Activated CD4-positive, alpha-beta T cell treated with anti-CD3 and anti-CD28 coated beads, Interleukin-2, amount 10 ng/mL, durations not matched to agents 7 days and 5 days (primary cell): Measurements from ENCODE around the gene RPL29. TPM values are rescaled to one million over a fixed set of nuclear protein-coding genes. Genes with fewer than 3 reads are reported as not detected.

ENCODE experiments used
- CTCF ChIA-PET: fragments of 350-600 bp; sonication (Branson Sonifier 250); formaldehyde crosslinking; loops from one replicate; lab custom pipeline; 2021; ENCODE audit warnings: antibody characterized with exemption; lab: Charles Lee
- POLR2A ChIA-PET: fragments of 350-600 bp; sonication (Branson Sonifier 250); formaldehyde crosslinking; loops from one replicate; lab custom pipeline; 2021; ENCODE audit warnings: antibody characterized with exemption; lab: Charles Lee
- DNase-seq: peaks from one replicate; pipeline ENCODE4 v3.0.0-alpha.2; 2020
- H3K27ac Mint-ChIP-seq: one replicate; pipeline ENCODE4 v1.8.0; 2021; ENCODE audit warnings: mild to moderate bottlenecking, moderate library complexity, mixed read lengths
- H3K27me3 Mint-ChIP-seq: one replicate; pipeline ENCODE4 v1.8.0; 2021; ENCODE audit warnings: mixed read lengths
- H3K36me3 Mint-ChIP-seq: one replicate; pipeline ENCODE4 v1.8.0; 2021; ENCODE audit warnings: low read depth, mixed read lengths
- H3K4me1 Mint-ChIP-seq: one replicate; pipeline ENCODE4 v1.8.0; 2021; ENCODE audit warnings: mixed read lengths
- H3K4me3 Mint-ChIP-seq: one replicate; pipeline ENCODE4 v1.8.0; 2021; ENCODE audit warnings: mild to moderate bottlenecking, moderate library complexity, mixed read lengths
- H3K9me3 Mint-ChIP-seq: one replicate; pipeline ENCODE4 v1.8.0; 2021; ENCODE audit warnings: mixed read lengths
- total RNA-seq, 2 experiments: library from RNA; stranded (reverse); gene quantifications; one replicate each; pipeline ENCODE4 v1.2.3, GENCODE V29; 2021

Gene RPL29
- total RNA-seq, 2 experiments from 2014 or later: 1,423 to 1,425 TPM

DNA sequence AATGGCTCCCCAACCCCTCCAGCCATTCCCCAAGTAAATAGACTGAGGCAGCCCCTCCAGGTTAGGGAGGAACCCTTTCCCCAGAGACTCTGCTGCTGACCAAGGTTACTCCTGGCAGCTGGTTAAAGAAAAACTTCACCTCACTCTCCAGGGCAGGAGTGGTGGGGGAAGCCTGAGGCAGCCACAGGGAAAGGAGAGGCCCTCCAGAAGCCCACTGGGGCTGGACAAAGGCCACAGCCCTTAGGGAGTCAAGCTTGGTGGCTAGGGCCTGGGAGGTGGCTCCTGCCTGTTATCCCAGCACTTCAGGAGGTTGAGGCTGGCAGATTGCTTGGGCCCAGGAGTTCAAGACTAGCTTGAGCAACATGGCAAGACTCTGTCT, 11.4 kb downstream of the RPL29 start:
- Mint-ChIP-seq H3K9me3 (no peaks in the 10 kb centered on the region), H3K27ac (peak overlapping the region; percentile 88), H3K4me1 (peaks cover 29% of the 10 kb centered on the region), H3K36me3 (peaks cover 8% of the 10 kb centered on the region), H3K27me3 (no peaks in the 10 kb centered on the region), H3K4me3 (peak overlapping the region; percentile 91)
- CTCF ChIA-PET: interaction anchor here (0.7 to 3.8 kb wide), 7 partner anchors 11 to 436 kb away, joined by 3 to 61 read pairs (median 5); partner anchors contain the start of genes ABHD14A, ABHD14B, DUSP7 and PARP3
- no peak for DNase-seq
- POLR2A ChIA-PET: interaction anchor here (0.7 to 2.0 kb wide), 3 partner anchors 9 to 224 kb away, joined by 3 to 10 read pairs (median 7); partner anchors contain the start of gene RPL29

DNA sequence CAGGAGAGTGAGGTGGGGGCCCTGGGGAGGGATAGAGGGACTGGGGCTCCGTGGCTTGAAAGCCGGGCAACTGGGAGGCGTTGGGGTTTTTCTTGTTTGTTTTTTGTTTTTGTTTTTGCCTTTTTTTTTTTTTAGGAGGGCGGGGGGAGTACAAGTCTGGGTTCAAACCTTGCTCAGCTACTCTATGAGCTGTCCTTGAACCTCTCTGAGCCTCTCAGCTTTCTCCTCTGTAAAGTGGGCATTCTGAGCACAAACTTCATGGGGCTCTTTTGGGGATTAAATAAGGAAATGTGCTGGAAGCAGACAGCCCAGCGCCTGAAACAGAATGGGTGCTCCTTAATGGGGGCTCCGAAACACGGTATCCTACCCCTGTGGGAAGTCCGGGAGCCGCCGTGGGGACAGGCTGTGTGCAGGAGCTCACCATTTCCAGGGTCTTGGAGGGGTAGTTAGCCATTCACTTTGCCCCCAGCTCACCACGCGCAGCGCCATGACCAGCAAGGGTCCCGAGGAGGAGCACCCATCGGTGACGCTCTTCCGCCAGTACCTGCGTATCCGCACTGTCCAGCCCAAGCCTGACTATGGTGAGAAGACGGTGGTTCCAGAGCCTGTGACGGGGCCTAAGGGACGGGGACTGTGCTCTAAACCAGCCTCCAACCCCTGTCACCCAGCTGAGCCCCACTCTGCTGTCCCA, 12.0 kb downstream of the RPL29 start:
- Mint-ChIP-seq H3K27ac (peak overlapping the region; percentile 88), H3K4me1 (peaks cover 29% of the 10 kb centered on the region), H3K27me3 (no peaks in the 10 kb centered on the region), H3K4me3 (peak overlapping the region; percentile 91), H3K36me3 (peaks cover 8% of the 10 kb centered on the region), H3K9me3 (no peaks in the 10 kb centered on the region)
- ChIA-PET POLR2A (interaction anchor here (0.7 to 2.0 kb wide), 4 partner anchors 10 to 225 kb away, joined by 3 to 10 read pairs (median 6); partner anchors contain the start of genes ABHD14B and RPL29), CTCF (interaction anchor here (0.7 to 3.8 kb wide), 12 partner anchors 8 to 1238 kb away, joined by 3 to 61 read pairs (median 5); partner anchors contain the start of genes ABHD14A, ABHD14B, DUSP7 and RPL29)
- DNase-seq: no peak

DNA sequence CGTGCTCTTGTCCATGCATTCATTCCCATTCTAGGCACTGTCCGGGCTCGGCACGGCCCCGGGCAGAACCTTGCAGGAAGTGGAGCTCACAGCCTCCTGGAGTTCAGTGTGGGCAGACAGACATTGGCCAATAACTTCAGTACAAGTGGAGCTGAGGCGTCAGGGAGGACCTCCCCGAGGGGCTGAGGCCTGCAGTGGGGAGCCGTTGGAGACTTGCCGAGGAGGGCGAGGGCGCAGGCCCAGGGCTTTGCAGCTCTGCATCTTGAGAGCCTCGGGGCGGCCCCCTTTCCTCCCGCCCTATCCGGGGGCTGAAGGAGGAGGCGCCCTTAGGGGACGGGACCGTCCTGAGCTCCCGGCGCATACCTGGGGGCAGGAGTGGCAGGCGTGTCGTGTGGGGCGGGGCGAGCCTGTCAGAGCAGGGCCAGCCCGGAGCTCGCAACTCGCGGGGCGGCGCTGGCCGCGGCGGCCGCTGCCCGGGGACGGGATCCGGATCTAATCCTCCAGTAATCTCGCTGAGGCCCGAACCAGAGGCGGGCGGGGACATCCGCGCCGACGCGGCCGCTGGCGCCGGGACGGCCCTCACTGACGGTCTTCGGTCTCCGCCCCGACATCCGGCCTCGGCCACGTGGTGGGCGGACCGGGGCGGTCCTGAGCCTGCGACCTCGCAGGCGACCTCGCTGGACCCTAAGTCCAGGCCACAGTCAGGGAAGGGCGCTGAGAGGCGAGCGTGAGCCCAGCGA, 12.7 kb downstream of the RPL29 start, which contains the start of gene ACY1:
ACY1 (plus strand) TSS at position 698 of the 740 bp plus-strand sequence. CDS start 530 bp downstream, outside the sequence.
- ChIA-PET CTCF (interaction anchor here (0.5 to 3.8 kb wide), 20 partner anchors 8 to 1237 kb away, joined by 3 to 61 read pairs (median 4); partner anchors contain the start of genes ABHD14A, ABHD14B, DUSP7 and RPL29), POLR2A (interaction anchor here (1.2 to 2.0 kb wide), 3 partner anchors 9 to 13 kb away, joined by 5 to 10 read pairs (median 7); partner anchors contain the start of genes ABHD14B and RPL29)
- Mint-ChIP-seq H3K27ac (peak within 1 kb of the TSS; percentile 88), H3K4me1 (peaks cover 29% of the 10 kb centered on the region), H3K4me3 (peak within 1 kb of the TSS; percentile 91), H3K27me3 (no peaks in the 10 kb centered on the region), H3K9me3 (no peaks in the 10 kb centered on the region), H3K36me3 (peaks cover 8% of the 10 kb centered on the region)
- peak; percentile 74 for DNase-seq

DNA sequence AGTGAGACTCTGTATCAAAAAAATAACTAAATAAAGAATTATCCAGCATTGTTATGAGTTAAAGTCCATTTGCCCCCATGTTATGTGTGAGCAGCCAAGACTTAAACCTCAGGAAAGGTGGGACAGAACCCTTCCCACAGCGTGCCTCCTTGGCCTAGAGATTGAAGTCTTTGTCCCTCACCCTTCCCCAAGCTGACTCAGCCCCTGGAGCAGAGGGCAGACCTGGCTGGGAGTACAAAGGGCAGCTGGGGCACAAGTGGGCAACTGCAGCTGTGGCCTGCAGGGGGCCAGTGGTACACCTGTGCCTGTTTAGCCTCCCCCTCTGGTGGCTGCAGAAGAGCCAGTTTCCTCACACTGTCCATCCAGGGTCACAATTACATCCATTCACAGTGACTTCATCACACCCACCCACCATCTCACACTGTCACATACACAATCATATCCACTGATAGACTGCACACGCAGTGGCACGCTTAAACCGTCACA, 13.3 kb downstream of the RPL29 start:
- Mint-ChIP-seq H3K4me3 (peak overlapping the region; percentile 91), H3K36me3 (peaks cover 8% of the 10 kb centered on the region), H3K9me3 (no peaks in the 10 kb centered on the region), H3K27me3 (no peaks in the 10 kb centered on the region), H3K27ac (peak overlapping the region; percentile 88), H3K4me1 (peaks cover 30% of the 10 kb centered on the region)
- CTCF ChIA-PET: interaction anchor here (0.5 to 3.8 kb wide), 18 partner anchors 9 to 430 kb away, joined by 3 to 61 read pairs (median 4); partner anchors contain the start of genes ABHD14A, ABHD14B, DUSP7 and RPL29
- peak; percentile 38 for DNase-seq
- POLR2A ChIA-PET: interaction anchor here (1.2 to 2.0 kb wide), 2 partner anchors 8 to 13 kb away, joined by 5 to 7 read pairs; partner anchors contain the start of genes ABHD14B and RPL29

DNA sequence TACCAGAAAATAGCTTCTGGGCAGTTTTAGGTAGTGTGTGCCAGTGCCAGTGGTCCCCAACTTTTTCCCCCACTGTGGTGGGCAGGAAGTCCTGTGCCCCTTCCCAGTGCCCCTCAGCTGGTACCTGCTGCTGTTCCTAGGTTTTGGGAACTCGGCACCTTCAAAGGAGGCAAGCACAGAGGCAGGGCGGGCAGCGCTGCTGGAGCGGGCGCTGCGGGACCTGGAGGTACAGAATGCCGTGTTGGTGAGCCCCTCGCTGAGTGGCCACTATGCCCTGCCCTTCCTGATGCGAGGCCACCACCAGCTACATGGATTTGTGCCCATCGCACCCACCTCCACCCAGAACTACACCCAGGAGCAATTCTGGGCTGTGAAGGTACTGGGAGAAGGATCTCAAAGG, 15.4 kb downstream of the RPL29 start:
- Mint-ChIP-seq H3K36me3 (peaks cover 8% of the 10 kb centered on the region), H3K27ac (no peak overlapping the region), H3K9me3 (no peaks in the 10 kb centered on the region), H3K4me3 (no peak overlapping the region), H3K4me1 (peaks cover 44% of the 10 kb centered on the region), H3K27me3 (no peaks in the 10 kb centered on the region)
- CTCF ChIA-PET: interaction anchor here (1.5 to 3.7 kb wide), 2 partner anchors 10 to 39 kb away, joined by 5 to 20 read pairs; partner anchors contain the start of gene RRP9
- no peak for DNase-seq
- POLR2A ChIA-PET: no interaction called here

DNA sequence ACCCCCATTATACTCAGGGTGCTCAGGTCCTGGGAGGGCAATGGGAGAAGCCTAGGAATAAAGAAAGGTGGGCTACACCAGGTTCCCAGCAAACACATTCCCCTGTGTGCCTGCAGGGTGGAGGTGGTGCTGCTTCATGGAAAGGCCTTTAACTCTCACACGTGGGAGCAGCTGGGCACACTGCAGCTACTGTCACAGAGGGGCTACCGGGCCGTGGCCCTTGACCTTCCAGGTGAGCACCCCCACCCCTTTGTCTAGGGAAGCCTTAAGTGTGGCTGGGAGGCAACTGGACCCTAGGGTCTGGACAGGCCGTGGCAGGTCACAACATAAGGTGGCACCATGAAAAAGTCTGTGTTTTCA, 17.6 kb downstream of the RPL29 start:
- no peaks in the 10 kb centered on the region for H3K9me3 Mint-ChIP-seq
- H3K27me3 Mint-ChIP-seq: no peaks in the 10 kb centered on the region
- no peak overlapping the region for H3K4me3 Mint-ChIP-seq
- CTCF ChIA-PET: interaction anchor here (0.9 kb wide), 1 partner anchor 40 kb away, joined by 3 read pairs; no protein-coding TSS in a partner anchor
- POLR2A ChIA-PET: no interaction called here
- H3K4me1 Mint-ChIP-seq: peaks cover 46% of the 10 kb centered on the region
- DNase-seq: no peak
- no peak overlapping the region for H3K27ac Mint-ChIP-seq
- H3K36me3 Mint-ChIP-seq: peaks cover 8% of the 10 kb centered on the region

DNA sequence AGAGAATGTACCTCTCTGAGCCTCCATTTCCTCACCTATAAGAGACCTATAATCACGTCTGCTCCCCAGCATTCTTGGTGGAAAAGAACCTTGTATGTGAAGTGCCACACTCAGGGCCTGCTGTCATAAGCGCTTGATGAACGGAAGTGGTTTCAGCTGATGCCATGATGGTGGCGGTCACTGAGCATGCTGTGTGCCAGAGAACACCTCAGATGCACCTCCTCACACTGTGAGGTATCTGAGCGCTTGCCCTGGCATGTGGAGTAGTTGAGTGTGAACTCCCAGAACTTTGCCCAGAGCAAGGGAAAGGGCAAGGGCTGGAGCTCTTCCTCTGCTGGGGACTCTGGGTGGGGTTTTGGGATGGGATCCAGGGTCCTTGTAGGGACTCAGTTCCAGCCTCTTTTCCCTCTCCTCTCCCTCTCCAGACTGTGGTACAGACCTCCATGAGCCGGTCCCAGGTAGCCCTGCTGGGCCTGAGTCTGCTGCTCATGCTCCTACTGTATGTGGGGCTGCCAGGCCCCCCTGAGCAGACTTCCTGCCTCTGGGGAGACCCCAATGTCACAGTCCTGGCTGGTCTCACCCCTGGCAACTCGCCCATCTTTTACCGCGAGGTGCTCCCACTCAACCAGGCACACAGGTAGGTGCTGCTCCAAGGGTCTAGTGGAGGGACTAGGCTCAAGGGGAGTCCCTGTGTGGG, 18.1 kb downstream of the RPL29 start:
- DNase-seq: peak; percentile 40

DNA sequence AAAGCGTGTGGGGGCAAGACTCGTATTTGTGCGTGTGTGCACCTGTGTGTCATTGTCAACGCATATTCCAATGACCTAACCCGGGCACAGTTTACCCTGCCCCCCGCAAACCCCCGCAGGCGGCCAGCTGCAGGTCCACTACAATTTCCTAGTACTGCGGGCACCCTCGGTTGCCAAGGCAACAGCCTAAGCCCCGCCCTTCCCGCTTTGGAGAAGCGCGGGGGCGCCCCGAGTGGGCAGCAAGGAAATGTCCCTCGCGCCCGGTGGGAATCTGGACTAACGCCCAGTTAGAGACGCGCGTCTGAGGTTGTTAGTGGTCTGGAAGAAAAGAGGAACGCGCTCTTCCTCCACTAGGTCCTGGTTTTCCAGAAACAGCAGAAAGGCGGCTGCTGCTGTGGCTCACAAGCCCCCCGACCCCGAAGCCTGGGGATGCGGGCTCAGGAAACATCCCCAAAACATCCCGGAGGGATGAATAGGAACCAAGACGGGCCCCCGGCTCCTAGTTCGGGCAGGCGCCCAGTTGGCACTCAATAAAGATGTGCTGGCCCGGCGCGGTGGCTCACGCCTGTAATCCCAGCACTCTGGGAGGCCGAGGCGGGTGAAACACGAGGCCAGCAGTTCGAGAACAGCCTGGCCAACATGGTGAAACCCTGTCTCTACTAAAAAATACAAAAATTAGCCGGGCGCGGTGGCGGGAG, 19.7 kb downstream of the RPL29 start:
- no peaks in the 10 kb centered on the region for H3K27me3 Mint-ChIP-seq
- POLR2A ChIA-PET: no interaction called here
- CTCF ChIA-PET: interaction anchor here (4.1 kb wide), 1 partner anchor 34 kb away, joined by 35 read pairs; the partner anchor contains the start of genes PARP3 and RRP9
- H3K4me3 Mint-ChIP-seq: peak overlapping the region; percentile 80
- peaks cover 2% of the 10 kb centered on the region for H3K36me3 Mint-ChIP-seq
- no peaks in the 10 kb centered on the region for H3K9me3 Mint-ChIP-seq
- peak; percentile 25 for DNase-seq
- H3K4me1 Mint-ChIP-seq: peaks cover 35% of the 10 kb centered on the region
- H3K27ac Mint-ChIP-seq: peak overlapping the region; percentile 86

More for the DNA sequence above, 18.1 kb downstream of the RPL29 start:
- ChIA-PET CTCF (interaction anchor here (0.6 to 1.3 kb wide), 4 partner anchors 14 to 79 kb away, joined by 3 to 6 read pairs (median 5); partner anchors contain the start of genes DUSP7, PARP3 and RRP9), POLR2A (no interaction called here)
- H3K4me1 Mint-ChIP-seq: peaks cover 42% of the 10 kb centered on the region
- H3K27ac Mint-ChIP-seq: peak overlapping the region; percentile 16
- peaks cover 6% of the 10 kb centered on the region for H3K36me3 Mint-ChIP-seq
- H3K4me3 Mint-ChIP-seq: no peak overlapping the region
- no peaks in the 10 kb centered on the region for H3K27me3 Mint-ChIP-seq
- H3K9me3 Mint-ChIP-seq: no peaks in the 10 kb centered on the region

DNA sequence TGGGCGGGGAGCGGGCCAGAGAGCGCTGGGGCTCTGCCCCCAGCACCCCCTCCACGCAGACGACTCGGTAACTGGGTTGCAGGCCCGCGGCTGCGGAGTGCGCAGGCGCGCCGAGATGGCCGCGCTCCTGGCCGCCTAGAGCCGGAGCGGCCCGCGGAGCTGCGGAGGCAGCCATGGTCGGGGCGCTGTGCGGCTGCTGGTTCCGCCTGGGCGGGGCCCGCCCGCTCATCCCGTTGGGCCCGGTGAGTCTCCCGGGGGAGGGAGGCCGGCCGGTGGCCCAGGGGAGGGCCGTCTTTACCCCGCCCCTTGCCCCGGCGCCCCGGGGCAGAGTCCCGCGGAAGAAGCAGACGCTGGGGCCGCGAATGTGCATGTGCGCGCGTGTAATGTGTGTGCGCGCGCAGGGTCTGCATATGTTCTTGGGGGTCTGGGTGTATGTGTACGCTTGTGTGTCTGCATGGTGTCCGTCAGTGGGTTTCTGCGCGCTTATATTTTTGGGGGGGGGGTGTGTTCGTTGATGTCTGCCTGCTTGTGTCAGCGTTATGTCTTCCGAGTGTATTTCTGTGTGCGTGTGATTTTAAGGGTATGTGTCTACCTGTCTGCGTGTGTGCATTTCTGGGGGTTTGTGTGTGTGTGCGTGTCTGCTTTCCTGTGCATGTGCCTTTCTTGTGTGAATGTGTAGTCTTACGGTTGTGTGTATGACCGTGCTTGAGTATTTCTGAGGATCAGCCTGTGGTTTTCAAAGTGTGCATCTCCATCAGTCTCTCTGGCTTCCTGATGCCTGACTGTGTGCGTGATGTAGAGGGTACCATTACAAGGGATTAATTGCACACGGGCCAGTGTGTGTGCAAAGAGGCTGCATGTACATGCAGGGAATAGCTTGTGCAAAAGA, 20.5 kb downstream of the RPL29 start, which contains the start of gene ABHD14A:
ABHD14A (plus strand) TSS at position 102 of the 889 bp plus-strand sequence; CDS start at position 174, 72 bp downstream.
- Mint-ChIP-seq H3K9me3 (no peaks in the 10 kb centered on the region), H3K4me3 (peak within 1 kb of the TSS; percentile 96), H3K27me3 (no peaks in the 10 kb centered on the region), H3K36me3 (no peaks in the 10 kb centered on the region), H3K4me1 (peaks cover 34% of the 10 kb centered on the region), H3K27ac (peak within 1 kb of the TSS; percentile 93)
- ChIA-PET CTCF (interaction anchor here (0.6 to 4.1 kb wide), 10 partner anchors 8 to 511 kb away, joined by 3 to 61 read pairs (median 13); partner anchors contain the start of genes ACY1, GPR62, PARP3 and RPL29), POLR2A (no interaction called here)
- peak; percentile 67 for DNase-seq

DNA sequence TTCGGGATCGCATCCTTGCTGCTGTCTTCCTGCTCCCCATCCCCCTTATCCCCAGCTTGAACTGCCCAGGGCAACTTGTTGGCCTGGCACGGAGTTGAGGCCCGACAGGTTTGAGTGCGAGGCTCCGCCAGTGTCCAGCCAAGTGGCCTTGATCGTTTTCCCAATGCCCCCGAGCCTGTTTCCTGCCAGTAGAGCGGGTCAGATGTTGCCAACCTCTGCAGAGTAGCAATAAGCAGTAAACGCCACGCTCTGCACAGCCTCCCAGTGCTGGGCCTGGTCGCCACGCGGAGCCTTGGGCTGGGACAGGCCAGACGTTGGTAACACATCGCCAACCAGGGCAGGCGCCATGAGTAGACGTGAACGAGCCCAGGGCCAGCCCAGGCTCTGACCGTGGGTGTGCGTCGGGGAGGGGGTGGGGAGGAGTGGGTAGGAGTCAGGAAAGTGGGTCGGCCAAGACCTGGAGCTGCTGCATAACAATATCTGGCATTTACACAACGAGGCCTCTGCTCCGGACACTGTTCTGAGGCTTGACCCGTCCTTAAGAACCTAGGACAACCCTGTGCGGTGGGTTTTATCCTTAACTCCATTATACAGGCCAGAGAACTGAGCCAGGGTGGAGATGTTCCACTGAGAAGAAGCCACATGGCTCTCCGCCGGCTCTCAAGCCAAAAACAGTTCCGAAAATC, 21.3 kb downstream of the RPL29 start:
- H3K9me3 Mint-ChIP-seq: no peaks in the 10 kb centered on the region
- peaks cover 34% of the 10 kb centered on the region for H3K4me1 Mint-ChIP-seq
- H3K4me3 Mint-ChIP-seq: peak overlapping the region; percentile 96
- ChIA-PET POLR2A (interaction anchor here (0.5 to 1.2 kb wide), 3 partner anchors 9 to 303 kb away, joined by 3 to 5 read pairs (median 4); partner anchors contain the start of gene ACY1), CTCF (interaction anchor here (0.6 to 4.1 kb wide), 20 partner anchors 9 to 1363 kb away, joined by 3 to 61 read pairs (median 5); partner anchors contain the start of genes ACY1, CISH, GPR62 and PARP3)
- no peaks in the 10 kb centered on the region for H3K36me3 Mint-ChIP-seq
- peak overlapping the region; percentile 93 for H3K27ac Mint-ChIP-seq
- no peaks in the 10 kb centered on the region for H3K27me3 Mint-ChIP-seq
- no peak for DNase-seq
